GM18909 (cell line): ENCODE results near the gene CTNNA3.
"Not testable (repeated sequence)": the region's sequence is repeated elsewhere in the genome, so short reads cannot be mapped to it uniquely, and the experiment has no call there.

Experiments used
- ATAC-seq: cut with Tn5 transposase; IDR thresholded peaks from one replicate; pipeline ENCODE4 v1.9.1; 2021; ENCODE audit warnings: mild to moderate bottlenecking; ENCODE audit not compliant: unreplicated experiment, poor library complexity

The CTNNA3 gene

DNA sequence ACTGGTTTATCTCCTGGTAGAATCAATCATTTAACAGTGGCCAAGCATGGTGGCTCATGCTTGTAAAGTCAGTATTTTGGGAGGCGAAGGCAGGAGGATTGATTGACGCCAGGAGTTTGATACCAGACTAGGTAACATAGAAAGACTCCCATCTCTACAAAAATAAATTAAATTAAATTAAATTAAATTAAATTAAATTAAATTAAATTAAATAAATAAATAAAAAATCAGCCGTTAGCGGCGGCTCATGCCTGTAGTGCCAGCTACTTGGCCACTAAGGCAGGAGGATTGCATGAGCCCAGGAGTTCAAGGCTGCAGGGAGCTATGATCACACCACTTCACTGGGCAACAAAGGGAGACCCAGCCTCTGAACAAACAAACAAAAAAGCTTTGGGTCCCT lies 427.8 kb downstream of the CTNNA3 start:
- no peak for ATAC-seq

- ATAC-seq = no peak
Observed at GRCh38 chr10:67262675-67263074, 433.3 kb downstream of the CTNNA3 start.

DNA sequence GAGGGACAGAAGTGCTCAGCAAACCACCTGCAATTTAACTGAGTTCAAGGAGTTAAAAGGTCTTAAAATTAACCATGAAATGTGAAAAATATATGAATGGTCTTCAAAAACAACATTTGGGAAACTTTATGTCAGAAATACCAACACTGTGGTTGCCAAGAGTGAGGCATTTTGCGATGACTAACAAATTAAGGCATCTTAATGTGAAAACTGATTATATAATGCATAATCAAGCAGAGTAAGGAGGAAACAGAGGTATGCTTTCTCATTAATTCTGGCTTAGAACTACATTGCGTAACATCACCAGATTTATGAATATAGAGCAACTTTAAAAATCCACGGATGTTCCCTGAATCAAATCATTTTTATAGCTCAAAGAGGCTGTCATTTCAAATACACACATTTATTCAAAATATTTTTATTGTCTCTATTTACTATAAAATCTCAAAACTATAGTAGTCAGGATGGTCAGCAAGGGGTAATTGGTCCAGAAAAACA lies 434.6 kb downstream of the CTNNA3 start:
- ATAC-seq = no peak

- no peak for ATAC-seq
Observed at GRCh38 chr10:67259319-67259929, 436.6 kb downstream of the CTNNA3 start.

DNA sequence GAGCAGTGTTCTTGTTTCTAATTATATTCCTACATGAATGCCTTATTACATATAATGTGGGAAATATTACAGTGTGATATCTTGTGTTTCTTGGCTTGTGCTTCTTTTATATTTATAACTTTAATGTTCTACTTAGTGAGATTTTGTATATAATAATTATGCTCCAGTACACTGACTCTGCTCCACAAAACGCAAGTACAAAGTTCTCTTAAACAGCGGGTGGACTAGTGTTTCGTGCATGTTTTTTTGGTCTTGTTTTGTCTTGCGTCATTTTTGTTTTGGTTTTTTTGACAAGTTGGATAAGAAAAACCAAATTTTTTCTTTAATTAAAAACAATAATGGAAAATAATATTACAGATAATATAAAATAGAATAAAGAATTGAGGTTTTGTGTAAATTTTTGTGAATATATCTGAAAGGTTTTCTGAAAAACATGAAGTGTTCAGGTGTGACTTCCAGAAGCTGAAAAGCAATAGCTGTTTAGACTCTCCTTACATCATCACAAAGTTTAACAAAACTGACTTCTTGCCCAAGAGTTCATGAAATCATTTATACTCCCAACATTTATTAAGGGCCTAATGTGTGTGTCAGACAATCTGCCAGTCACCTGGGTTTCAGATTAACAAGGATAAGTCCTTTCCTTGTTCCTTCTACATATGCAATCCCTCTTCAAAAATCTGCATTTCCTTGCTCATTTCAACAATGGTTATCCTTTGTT lies 438.4 kb downstream of the CTNNA3 start:
- no peak for ATAC-seq

- no peak for ATAC-seq
Observed at GRCh38 chr10:67257018-67257417, 439.0 kb downstream of the CTNNA3 start.

GRCh38 chr10:67250686-67251085 lies 445.3 kb downstream of the CTNNA3 start:
- no peak for ATAC-seq

DNA sequence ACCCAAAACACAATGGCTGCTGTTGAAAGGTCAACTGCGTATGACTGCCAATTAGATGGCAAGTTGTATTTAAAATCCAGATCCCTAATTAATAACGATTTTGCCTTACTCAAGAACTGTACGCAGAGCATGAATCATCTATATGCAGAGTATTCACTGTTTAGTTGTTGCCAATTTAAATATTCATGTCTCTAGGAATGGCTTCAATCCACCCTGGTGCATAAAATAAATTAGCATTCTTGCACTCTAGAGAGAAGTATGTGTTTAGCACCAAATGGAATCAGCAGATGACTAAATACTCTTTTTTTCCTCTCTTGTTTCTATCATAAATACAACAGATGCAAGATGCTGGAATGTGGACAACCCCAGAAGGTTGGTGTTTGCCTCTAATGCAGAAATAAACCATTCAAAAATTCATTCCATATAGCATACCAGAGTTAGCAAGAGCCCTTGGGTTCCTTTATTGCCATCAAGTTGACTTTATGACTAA lies 449.9 kb downstream of the CTNNA3 start:
- ATAC-seq = no peak

DNA sequence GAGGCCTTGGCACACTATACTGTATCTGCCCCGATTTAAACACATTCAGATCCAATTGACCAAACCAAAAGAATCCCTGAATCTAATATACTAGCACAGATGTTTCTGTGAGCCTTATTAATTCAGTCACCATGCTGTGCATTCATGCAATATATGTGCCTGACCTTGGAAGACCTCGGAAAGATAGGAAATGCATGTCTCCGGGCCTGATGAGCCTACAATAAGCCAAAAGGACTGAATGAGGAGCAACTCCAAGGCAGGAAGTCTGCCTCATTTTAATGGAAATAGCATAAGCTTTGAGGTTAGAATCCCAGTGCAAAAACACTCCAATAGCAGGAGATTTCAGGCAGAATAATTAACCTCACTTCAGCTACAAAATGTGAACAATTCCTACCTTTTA lies 453.5 kb downstream of the CTNNA3 start:
- no peak for ATAC-seq

DNA sequence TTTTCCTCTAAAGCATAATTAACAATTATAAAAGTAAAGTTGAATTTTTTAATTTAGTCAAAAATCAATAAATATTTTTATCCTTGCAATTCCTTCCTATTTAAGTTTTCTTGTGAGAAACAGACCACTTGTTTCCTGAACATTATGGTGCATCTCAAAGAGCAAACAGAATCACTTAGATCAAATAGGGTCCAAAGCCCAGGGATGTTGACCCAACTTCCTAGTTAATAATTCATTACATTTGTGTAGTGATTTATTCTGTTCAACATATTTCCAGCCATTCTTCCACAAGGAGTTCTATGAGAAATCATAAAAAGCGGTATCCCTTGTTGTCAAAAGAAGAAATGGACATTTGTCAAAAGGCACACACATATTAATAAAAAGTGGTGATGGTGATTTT lies 454.5 kb downstream of the CTNNA3 start:
- ATAC-seq = no peak

DNA sequence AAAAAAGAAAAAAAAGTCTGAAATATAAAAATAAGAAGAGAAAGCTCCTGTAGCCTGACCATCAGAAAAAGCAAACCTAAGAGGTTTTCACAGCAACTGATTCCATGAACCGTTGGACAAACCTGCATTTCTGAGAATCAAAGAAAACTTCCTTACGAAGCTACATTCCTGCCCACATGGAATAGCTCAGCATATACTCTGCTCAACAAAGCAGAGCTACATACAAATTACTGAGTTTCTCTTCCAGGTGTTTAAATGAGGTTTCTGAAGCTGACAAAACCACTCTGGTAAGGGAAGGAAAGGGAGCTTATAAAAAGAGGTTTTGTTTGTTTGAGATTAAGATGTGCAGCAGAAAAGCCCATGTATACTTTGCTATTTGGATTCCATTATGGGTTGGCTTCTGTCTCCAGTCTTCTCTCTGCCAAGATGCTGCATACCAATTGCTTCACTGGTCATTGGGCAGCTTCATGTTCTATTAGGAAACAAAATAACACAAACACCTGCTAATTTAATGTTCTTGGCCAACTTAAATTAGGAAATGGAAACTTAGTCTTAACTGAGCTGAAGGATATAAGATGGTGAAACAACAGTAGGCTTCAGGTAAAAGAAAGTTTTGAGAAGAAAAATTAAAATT lies 456.0 kb downstream of the CTNNA3 start:
- no peak for ATAC-seq

DNA sequence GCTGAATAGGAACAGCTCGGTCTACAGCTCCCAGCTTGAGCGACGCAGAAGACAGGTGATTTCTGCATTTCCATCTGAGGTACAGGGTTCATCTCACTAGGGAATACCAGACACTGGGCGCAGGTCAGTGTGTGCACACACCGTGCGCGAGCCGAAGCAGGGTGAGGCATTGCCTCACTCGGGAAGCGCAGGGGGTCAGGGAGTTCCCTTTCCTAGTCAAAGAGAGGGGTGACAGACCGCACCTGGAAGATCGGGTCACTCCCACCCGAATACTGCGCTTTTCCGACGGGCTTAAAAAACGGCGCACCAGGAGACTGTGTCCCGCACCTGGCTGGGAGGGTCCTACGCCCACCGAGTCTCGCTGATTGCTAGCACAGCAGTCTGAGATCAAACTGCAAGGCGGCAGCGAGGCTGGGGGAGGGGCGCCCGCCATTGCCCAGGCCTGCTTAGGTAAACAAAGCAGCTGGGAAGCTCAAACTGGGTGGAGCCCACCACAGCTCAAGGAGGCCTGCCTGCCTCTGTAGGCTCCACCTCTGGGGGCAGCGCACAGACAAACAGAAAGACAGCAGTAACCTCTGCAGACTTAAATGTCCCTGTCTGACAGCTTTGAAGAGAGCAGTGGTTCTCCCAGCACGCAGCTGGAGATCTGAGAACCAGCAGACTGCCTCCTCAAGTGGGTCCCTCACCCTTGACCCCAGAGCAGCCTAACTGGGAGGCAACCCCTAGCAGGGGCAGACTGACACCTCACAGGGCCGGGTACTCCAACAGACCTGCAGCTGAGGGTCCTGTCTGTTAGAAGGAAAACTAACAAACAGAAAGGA lies 465.1 kb downstream of the CTNNA3 start:
- not testable (repeated sequence) for ATAC-seq

DNA sequence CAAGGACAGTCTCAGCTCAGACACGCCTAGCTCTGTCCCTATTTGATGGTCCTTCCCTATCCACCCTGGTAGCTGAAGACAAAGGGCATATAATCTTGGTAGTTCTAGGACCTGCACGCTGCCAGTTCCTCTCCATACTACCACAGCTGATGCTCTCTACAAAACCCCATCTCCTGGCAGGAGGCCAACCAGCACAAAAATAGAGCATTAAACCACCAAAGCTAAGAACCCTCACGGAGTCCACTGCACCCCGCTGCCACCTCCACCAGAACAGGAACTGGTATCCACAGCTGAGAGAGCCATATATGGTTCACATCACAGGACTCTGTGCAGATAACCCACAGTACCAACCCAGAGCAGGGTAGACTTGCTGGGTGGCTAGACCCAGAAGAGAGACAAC lies 470.8 kb downstream of the CTNNA3 start:
- ATAC-seq = no peak

GRCh38 chr10:67224553-67224952 lies 471.4 kb downstream of the CTNNA3 start:
- no peak for ATAC-seq

- ATAC-seq = no peak
Observed at GRCh38 chr10:67222934-67223333, 473.1 kb downstream of the CTNNA3 start.

- ATAC-seq = no peak
Observed at GRCh38 chr10:67221939-67222494, 474.0 kb downstream of the CTNNA3 start.

GRCh38 chr10:67211680-67212079 lies 484.3 kb downstream of the CTNNA3 start:
- no peak for ATAC-seq

GRCh38 chr10:67207923-67208322 lies 488.1 kb downstream of the CTNNA3 start:
- ATAC-seq = not testable (repeated sequence)

DNA sequence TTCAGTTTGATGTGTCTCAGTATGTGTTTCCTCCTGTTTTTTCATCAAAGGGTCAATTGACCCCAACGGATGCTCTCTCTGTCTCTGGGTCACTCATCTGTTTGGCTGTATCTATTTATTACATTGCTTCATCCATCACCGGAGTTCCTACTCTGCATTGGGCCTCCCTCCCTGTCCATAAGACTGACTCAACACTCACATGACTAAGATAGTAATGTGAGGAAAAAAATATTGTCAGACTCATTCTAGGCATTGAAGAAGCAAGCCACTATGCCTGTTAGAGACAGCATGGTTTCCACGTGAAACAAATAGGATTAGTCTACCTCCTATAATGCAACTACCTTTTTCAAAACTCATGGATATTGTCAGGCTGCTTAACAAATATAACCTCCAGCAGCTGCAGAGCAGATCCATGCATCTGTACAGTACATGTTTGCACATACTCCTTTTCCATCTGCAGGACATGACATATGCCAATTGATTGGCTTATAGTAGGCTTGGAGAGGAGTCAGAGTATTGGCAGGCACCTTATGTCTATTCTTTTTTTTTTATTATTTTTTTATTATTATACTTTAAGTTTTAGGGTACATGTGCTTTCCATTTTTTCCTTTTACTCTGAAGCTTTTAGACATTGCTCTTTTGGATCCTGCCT lies 495.0 kb downstream of the CTNNA3 start:
- no peak for ATAC-seq

- ATAC-seq = no peak
Observed at GRCh38 chr10:67175354-67175753, 520.6 kb downstream of the CTNNA3 start.
